Fibroblast of pulmonary artery (primary cell): Measurements from ENCODE around the gene OR5H2.

Experiments
- DNase-seq: peaks from one replicate; pipeline ENCODE4 v3.0.0-alpha.2; 2010; ENCODE audit warnings: low read depth
- H3K4me3 ChIP-seq: replicated peaks from 2 replicates; pipeline ENCODE4 v1.5.1; 2011; ENCODE audit warnings: low read depth, mild to moderate bottlenecking, control low read depth, low read length, moderate library complexity
- TF ChIP-seq, protein P1 (sequence below): IDR thresholded peaks from 2 replicates; pipeline ENCODE4 v1.5.1; 2011; ENCODE audit warnings: mild to moderate bottlenecking, control low read depth, low read length, inconsistent platforms; ENCODE audit errors: missing control alignments

Gene OR5H2

DNA sequence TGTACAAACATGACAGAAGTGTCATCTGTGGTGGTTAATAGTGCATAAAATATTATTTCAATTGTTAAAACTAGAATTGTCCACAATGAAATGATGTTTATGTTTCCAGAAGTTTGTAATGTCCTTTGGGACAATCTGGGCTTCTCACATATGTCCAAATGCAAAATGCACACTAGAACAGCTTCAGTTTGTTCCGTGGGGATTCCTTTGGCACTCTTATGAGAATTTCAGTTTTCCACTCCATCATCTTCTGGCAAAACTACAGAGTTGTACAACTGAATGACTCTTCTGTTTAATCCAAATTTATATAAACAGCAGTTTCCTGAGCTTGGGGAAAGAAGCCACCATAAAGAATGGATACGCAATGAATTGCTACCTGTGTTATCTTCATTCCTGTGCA lies 20.3 kb upstream of the OR5H2 start:
- H3K4me3 ChIP-seq = no peak overlapping the region
- DNase-seq = no peak
- TF ChIP-seq, protein P1, sequence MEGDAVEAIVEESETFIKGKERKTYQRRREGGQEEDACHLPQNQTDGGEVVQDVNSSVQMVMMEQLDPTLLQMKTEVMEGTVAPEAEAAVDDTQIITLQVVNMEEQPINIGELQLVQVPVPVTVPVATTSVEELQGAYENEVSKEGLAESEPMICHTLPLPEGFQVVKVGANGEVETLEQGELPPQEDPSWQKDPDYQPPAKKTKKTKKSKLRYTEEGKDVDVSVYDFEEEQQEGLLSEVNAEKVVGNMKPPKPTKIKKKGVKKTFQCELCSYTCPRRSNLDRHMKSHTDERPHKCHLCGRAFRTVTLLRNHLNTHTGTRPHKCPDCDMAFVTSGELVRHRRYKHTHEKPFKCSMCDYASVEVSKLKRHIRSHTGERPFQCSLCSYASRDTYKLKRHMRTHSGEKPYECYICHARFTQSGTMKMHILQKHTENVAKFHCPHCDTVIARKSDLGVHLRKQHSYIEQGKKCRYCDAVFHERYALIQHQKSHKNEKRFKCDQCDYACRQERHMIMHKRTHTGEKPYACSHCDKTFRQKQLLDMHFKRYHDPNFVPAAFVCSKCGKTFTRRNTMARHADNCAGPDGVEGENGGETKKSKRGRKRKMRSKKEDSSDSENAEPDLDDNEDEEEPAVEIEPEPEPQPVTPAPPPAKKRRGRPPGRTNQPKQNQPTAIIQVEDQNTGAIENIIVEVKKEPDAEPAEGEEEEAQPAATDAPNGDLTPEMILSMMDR = no peak

DNA sequence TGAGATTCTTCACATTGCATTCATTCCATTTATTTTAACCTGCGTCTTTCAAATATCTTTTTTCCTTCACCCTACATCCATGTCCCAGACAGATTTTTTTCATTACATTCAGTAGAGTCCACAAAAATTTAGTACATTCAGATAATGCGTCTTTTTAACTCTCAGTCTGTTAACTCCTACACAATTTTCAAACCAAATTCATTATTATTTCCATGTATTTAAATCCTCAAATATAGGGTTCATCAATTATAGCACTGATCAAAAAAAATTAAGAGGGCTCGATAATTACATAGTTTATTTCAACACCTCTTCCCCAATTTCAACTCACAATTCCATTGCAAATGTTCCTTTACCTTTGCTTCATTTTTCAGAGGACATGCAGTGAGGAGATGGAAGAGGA lies 18.4 kb upstream of the OR5H2 start, which contains the start of gene OR5H6:
TSS of gene OR5H6 (plus strand) at position 301 of the 400 bp plus-strand sequence. CDS start at position 390, 89 bp downstream.
- TF ChIP-seq, protein P1 = no peak
- DNase-seq = no peak
- no peak within 1 kb of the TSS for H3K4me3 ChIP-seq

DNA sequence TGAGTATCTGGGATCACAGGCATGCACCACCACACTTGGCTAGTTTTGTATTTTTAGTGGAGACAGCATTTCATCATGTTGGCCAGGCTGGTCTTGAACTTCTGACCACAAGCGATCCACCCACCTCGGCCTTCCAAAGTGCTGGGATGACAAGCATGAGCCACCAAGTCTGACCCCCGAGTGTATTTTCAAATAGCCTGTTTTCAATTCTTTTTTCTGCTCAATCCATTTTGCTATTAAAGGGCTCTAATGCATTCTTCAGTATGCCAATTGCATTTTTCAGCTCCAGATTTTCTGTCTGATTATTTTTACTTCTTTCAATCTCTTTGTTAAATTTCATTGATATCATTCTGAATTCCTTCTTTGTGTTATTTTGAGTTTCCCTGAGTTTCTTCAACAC lies 12.5 kb upstream of the OR5H2 start:
- no peak for DNase-seq
- TF ChIP-seq, protein P1 = no peak

DNA sequence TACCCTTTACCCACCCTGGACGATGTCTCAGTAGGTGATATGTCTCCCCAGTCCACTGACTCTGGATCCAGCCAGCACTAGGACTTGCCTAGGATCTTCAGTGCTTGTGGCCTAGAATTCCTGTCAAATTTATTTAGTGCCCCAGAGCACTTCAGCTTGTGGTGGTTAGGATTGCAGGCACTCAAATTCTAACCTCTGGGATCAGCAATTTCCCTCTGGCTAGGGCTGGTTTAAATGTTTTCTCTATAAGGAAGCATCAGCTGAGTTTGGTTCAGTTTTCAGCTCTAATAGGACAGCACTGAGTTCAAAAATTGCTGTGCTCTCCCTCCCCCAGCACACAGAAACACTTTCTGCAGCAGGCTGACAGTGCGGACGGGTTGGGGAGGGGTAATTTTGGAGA lies 10.2 kb upstream of the OR5H2 start:
- DNase-seq = no peak
- no peak overlapping the region for H3K4me3 ChIP-seq
- TF ChIP-seq, protein P1 = no peak

More for the DNA sequence above, 12.5 kb upstream of the OR5H2 start:
- H3K4me3 ChIP-seq = no peak overlapping the region

DNA sequence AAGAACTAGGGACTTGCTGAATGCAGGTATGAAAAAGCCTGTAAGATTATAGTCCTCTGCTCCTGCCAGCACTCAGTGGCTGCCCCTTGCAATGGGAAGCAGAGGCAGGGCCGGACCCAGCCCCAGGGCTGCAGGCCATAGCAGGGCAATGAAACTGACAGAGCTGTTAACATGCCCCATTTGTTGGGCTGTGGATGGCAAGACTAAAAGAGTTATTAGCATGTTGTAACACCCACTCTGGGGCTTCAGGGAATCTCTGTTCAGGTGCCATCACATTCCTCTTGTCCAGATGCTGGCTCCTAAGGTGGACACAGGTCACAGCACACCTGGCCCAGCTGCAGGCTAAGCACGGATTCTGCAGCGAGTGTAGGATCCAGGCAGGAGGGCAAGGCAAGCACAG lies 7.4 kb upstream of the OR5H2 start:
- TF ChIP-seq, protein P1 = no peak
- no peak for DNase-seq
- no peak overlapping the region for H3K4me3 ChIP-seq

DNA sequence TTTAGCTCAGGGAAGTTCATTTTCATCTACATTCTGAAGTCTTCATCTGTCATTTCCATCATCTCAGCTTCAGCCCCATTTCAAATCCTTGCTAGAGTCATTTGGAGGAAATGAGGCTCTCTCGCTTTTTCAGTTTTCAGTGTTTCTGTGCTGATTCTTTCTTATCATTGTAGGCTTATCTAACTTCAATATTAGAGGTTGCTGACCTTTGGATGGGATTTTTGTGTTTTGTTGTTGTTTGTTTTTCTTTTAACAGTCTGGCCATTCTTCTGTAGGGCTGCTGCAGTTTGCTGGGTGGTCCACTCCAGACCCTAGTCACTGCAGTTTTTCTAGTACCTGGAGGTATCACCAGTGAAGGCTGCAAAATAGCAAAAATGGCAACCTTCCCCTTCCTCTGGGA lies 8.6 kb downstream of the OR5H2 start:
- TF ChIP-seq, protein P1 = no peak
- H3K4me3 ChIP-seq = no peak overlapping the region
- no peak for DNase-seq

DNA sequence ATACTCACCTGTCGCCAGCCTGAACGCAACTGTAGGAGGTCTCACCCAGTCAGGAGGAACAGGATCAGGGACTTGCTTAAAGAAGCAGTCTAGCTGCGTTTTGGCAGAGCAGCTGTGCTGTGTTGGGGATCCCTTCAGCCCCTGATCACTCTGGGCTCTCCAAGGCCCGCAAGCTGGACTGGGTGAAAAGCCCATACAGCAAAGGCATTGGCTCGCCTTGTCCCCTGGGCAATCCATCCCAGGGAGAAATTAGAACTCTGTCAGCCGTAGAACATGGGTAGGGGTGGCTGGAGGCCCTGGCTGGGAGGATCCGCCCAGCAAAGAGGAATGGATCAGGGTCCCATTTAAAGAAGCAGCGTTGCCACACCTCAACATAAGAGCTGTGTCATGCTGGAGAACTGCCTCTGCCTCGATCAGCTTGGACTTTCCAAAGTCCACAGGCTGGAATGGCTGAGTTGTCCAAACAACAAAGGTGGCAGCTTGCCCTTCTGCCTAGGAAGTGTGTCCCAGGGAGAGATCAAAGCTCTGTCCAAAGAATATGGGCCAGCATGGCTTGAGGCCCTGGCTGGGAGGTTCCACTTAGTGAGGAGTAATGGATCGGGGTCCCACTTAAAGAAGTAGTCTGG lies 9.1 kb downstream of the OR5H2 start:
- DNase-seq = no peak
- TF ChIP-seq, protein P1 = no peak
- H3K4me3 ChIP-seq = no peak overlapping the region
